GM23338 (cell line): ENCODE results near the gene RNF135. TPM values are rescaled to one million over a fixed set of nuclear protein-coding genes. Genes with fewer than 3 reads are reported as not detected.

Experiments
- ATAC-seq: fragments of 200-7000 bp; cut with Tn5 transposase; 3 replicates; pipeline ENCODE4 v1.9.1; 2020
- DNase-seq: peaks from one replicate; pipeline ENCODE4 v3.0.0-alpha.2; 2015; ENCODE audit warnings: low spot score
- H2AFZ ChIP-seq: fragments of 200-600 bp; sonication (generic); 2 replicates; pipeline ENCODE4 v1.8.0; 2016; ENCODE audit warnings: antibody characterized with exemption, mild to moderate bottlenecking, moderate library complexity
- H3F3A ChIP-seq: fragments of 200-600 bp; sonication (generic); replicated peaks from 2 replicates; pipeline ENCODE4 v1.8.0; 2017; ENCODE audit warnings: antibody characterized with exemption, mixed run types, low read depth
- H3K27ac ChIP-seq: fragments of 200-600 bp; sonication (generic); 2 replicates; pipeline ENCODE4 v1.6.1; 2016; ENCODE audit warnings: low read depth
- H3K27me3 ChIP-seq: fragments of 200-600 bp; sonication (generic); 2 replicates; pipeline ENCODE4 v1.8.0; 2016; ENCODE audit warnings: mild to moderate bottlenecking, mixed run types, moderate library complexity; ENCODE audit not compliant: insufficient read depth
- H3K36me3 ChIP-seq: fragments of 200-600 bp; sonication (generic); 2 replicates; pipeline ENCODE4 v1.8.0; 2016; ENCODE audit warnings: mild to moderate bottlenecking; ENCODE audit not compliant: insufficient read depth
- H3K4me1 ChIP-seq: fragments of 200-600 bp; sonication (generic); 2 replicates; pipeline ENCODE4 v1.8.0; 2016; ENCODE audit warnings: mild to moderate bottlenecking, moderate library complexity; ENCODE audit not compliant: insufficient read depth
- H3K4me2 ChIP-seq: fragments of 200-600 bp; sonication (generic); 2 replicates; pipeline ENCODE4 v1.7.1; 2017; ENCODE audit warnings: mixed run types
- H3K4me3 ChIP-seq: fragments of 200-600 bp; sonication (generic); 2 replicates; pipeline ENCODE4 v1.6.1; 2016; ENCODE audit warnings: mixed run types
- H3K79me2 ChIP-seq: fragments of 200-600 bp; sonication (generic); replicated peaks from 2 replicates; pipeline ENCODE4 v1.8.0; 2017; ENCODE audit warnings: mild to moderate bottlenecking; ENCODE audit not compliant: insufficient read depth
- H3K9me2 ChIP-seq: fragments of 200-600 bp; sonication (generic); 2 replicates; pipeline ENCODE4 v1.8.0; 2017; ENCODE audit not compliant: insufficient read depth
- H4K20me1 ChIP-seq: fragments of 200-600 bp; sonication (generic); replicated peaks from 2 replicates; pipeline ENCODE4 v1.8.0; 2017; ENCODE audit warnings: mild to moderate bottlenecking; ENCODE audit not compliant: insufficient read depth
- H3K27ac Mint-ChIP-seq: 2 replicates; pipeline ENCODE4 v1.8.0; 2020; ENCODE audit warnings: inconsistent platforms, mild to moderate bottlenecking, moderate library complexity, mixed read lengths
- H3K27me3 Mint-ChIP-seq: 3 replicates; pipeline ENCODE4 v1.8.0; 2022; ENCODE audit warnings: low read depth, mild to moderate bottlenecking, moderate library complexity, mixed read lengths, inconsistent platforms; ENCODE audit not compliant: insufficient read depth, poor library complexity
- H3K36me3 Mint-ChIP-seq: 3 replicates; pipeline ENCODE4 v1.8.0; 2021; ENCODE audit warnings: low read depth, mild to moderate bottlenecking, inconsistent platforms, moderate library complexity, mixed read lengths
- H3K4me1 Mint-ChIP-seq: 3 replicates; pipeline ENCODE4 v1.8.0; 2020; ENCODE audit warnings: mild to moderate bottlenecking, inconsistent platforms, mixed read lengths
- H3K4me3 Mint-ChIP-seq: 3 replicates; pipeline ENCODE4 v1.8.0; 2021; ENCODE audit warnings: moderate library complexity, mild to moderate bottlenecking, inconsistent platforms, mixed read lengths
- H3K9me3 Mint-ChIP-seq: 3 replicates; pipeline ENCODE4 v1.8.0; 2020; ENCODE audit warnings: moderate library complexity, mild to moderate bottlenecking, inconsistent platforms, mixed read lengths
- CREB1 ChIP-seq: fragments of 250-450 bp; sonication (Bioruptor Pico); IDR thresholded peaks from 2 replicates; pipeline ENCODE4 v1.5.0; 2020; ENCODE audit warnings: low read depth, mild to moderate bottlenecking, moderate library complexity
- EZH2phosphoT487 ChIP-seq: fragments of 200-600 bp; sonication (generic); IDR thresholded peaks from one replicate; pipeline ENCODE4 v1.8.1; 2018; ENCODE audit warnings: antibody characterized with exemption; ENCODE audit not compliant: unreplicated experiment
- JUNB ChIP-seq: IDR thresholded peaks from one replicate; pipeline ENCODE4 v1.6.1; 2016; ENCODE audit warnings: antibody characterized with exemption; ENCODE audit not compliant: unreplicated experiment
- NANOG ChIP-seq: IDR thresholded peaks from 2 replicates; pipeline ENCODE4 v1.6.1; 2016; ENCODE audit warnings: antibody characterized with exemption, borderline replicate concordance
- POLR2AphosphoS5 ChIP-seq: IDR thresholded peaks from 2 replicates; pipeline ENCODE4 v1.6.1; 2016; ENCODE audit warnings: antibody characterized with exemption, low read depth
- ZNF114 ChIP-seq: fragments of 250-450 bp; sonication (Bioruptor Pico); IDR thresholded peaks from 2 replicates; pipeline ENCODE4 v1.5.0; 2020; ENCODE audit warnings: mild to moderate bottlenecking, moderate library complexity
- ZNF331 ChIP-seq: fragments of 250-450 bp; sonication (Bioruptor Pico); IDR thresholded peaks from 2 replicates; pipeline ENCODE4 v1.5.0; 2020; ENCODE audit warnings: low read depth, mild to moderate bottlenecking, moderate library complexity
- polyA plus RNA-seq: library from polyadenylated mRNA; unstranded; fragments of >200 nt; fragmentation: Nextera tagmentation; extraction: Ambion mirVana; gene quantifications from 2 replicates; pipeline ENCODE4 v1.2.1, GENCODE V29; 2016
- total RNA-seq: library from RNA; depleted of rRNA; stranded (reverse); fragments of >200 nt; shearing (Covaris generic); gene quantifications from 2 replicates; pipeline ENCODE4 v1.2.3, GENCODE V29; 2014
- TF ChIP-seq, protein P1 (sequence below), 2 experiments: fragments of 200-600 bp in 1 of 2; sonication (generic) in 1 of 2; conservative IDR thresholded peaks; 2 replicates each; pipeline versions ENCODE4 v1.5.1 to v1.6.1; 2016 to 2017; ENCODE audit warnings: antibody characterized with exemption in 2 of 2, low read depth in 2 of 2, mild to moderate bottlenecking in 2 of 2, moderate library complexity in 1 of 2
- TF ChIP-seq, protein P2 (sequence below): IDR thresholded peaks from 2 replicates; pipeline ENCODE4 v1.6.1; 2016; ENCODE audit warnings: antibody characterized with exemption
- TF ChIP-seq, protein P3 (sequence below): IDR thresholded peaks from one replicate; pipeline ENCODE4 v1.6.1; 2018; ENCODE audit warnings: antibody characterized with exemption; ENCODE audit not compliant: unreplicated experiment

Gene RNF135
- total and polyA plus RNA-seq, 2 experiments from 2014 or later, result 9.4 to 9.8 TPM

DNA sequence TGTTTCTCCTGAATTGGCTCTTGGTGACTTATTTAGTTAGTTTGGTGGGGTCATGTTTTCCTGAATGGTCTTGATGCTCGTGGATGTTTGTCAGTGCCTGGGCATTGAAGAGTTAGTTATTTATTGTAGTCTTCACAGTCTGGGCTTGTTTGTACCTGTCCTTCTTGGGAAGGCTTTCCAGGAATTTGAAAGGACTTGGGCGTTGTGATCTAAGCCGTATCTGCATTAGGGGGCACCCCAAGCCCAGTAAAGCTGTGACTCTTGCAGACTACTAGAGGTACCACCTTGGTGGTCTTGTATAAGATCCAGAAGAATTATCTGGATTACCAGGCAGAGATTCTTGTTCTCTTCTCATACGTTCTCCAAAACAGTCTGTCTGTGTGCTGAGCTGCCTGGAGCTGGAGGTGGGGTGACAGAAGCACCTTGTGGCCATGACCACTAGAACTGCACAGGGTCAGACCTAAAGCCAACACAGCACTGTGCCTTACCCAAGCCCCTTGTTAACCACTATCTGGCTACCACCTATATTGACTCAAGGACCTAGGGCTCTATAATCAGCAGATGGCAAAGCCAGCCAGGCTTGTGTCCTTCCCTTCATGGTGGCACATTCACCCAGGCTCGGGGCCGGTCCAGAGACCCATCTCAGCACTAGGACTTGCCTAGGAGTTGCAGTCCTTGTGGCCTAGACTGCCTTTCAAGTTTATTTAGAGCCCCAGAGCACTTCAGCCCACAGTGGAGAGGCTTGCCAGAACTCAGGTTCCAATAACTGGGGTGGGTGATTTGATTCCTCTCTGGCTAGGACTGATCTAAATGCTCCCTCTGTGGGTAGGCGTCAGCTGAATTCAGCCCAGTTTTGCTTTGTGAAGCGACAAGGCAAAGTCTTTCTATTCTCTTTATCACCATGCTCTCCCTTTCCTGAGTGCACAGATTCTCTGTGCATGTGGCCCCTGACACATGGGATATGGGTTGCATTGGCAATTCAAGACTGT, 11.0 kb downstream of the RNF135 start:
- no peak overlapping the region for H3K27ac Mint-ChIP-seq
- TF ChIP-seq, protein P1, sequence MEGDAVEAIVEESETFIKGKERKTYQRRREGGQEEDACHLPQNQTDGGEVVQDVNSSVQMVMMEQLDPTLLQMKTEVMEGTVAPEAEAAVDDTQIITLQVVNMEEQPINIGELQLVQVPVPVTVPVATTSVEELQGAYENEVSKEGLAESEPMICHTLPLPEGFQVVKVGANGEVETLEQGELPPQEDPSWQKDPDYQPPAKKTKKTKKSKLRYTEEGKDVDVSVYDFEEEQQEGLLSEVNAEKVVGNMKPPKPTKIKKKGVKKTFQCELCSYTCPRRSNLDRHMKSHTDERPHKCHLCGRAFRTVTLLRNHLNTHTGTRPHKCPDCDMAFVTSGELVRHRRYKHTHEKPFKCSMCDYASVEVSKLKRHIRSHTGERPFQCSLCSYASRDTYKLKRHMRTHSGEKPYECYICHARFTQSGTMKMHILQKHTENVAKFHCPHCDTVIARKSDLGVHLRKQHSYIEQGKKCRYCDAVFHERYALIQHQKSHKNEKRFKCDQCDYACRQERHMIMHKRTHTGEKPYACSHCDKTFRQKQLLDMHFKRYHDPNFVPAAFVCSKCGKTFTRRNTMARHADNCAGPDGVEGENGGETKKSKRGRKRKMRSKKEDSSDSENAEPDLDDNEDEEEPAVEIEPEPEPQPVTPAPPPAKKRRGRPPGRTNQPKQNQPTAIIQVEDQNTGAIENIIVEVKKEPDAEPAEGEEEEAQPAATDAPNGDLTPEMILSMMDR (conservative IDR thresholded peaks at IDR 0.05; ENCODE audit: low read depth in 2 of 2), result peak in 1 of 2 experiments; percentile 32; a peak in 2 of 4 replicates
- TF ChIP-seq, protein P2, sequence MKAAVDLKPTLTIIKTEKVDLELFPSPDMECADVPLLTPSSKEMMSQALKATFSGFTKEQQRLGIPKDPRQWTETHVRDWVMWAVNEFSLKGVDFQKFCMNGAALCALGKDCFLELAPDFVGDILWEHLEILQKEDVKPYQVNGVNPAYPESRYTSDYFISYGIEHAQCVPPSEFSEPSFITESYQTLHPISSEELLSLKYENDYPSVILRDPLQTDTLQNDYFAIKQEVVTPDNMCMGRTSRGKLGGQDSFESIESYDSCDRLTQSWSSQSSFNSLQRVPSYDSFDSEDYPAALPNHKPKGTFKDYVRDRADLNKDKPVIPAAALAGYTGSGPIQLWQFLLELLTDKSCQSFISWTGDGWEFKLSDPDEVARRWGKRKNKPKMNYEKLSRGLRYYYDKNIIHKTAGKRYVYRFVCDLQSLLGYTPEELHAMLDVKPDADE, result no peak
- TF ChIP-seq NANOG, result no peak
- H3K27me3 Mint-ChIP-seq, result no peaks in the 10 kb centered on the region
- Histone ChIP-seq H3K4me1 (no peaks in the 10 kb centered on the region), H3K27ac (no peak overlapping the region), H2AFZ (no peak overlapping the region), H4K20me1 (no peaks in the 10 kb centered on the region), H3K9me2 (no peaks in the 10 kb centered on the region), H3K4me2 (no peak overlapping the region), H3K27me3 (no peaks in the 10 kb centered on the region), H3F3A (no peaks in the 10 kb centered on the region), H3K4me3 (no peak overlapping the region), H3K79me2 (no peaks in the 10 kb centered on the region), H3K36me3 (no peaks in the 10 kb centered on the region)
- H3K4me1 Mint-ChIP-seq, result no peaks in the 10 kb centered on the region
- H3K4me3 Mint-ChIP-seq, result no peak overlapping the region
- H3K9me3 Mint-ChIP-seq, result peaks cover 10% of the 10 kb centered on the region
- DNase-seq (no peak), ATAC-seq (no peak)
- H3K36me3 Mint-ChIP-seq, result peaks cover 6% of the 10 kb centered on the region

DNA sequence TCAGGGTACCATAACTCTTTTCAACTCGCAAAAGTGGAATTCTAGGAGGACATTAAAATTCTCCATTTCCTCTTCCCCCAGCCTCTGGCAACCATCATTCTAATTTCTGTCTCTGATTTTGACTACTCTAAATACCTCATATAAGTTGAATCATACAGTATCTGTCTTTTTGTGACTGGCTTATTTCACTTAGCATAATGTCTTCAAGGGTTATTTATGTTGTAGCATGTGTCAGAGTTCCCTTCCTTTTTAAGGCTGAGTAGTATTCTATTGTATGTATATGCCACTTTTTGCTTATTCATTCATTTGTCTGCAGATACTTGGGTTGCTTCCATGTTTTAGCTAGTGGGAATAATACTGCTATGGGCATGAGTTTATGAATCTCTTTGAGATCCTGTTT, 12.0 kb downstream of the RNF135 start:
- Mint-ChIP-seq H3K36me3 (peaks cover 6% of the 10 kb centered on the region), H3K4me1 (no peaks in the 10 kb centered on the region), H3K27ac (no peak overlapping the region), H3K27me3 (peaks cover under 1% of the 10 kb centered on the region), H3K4me3 (no peak overlapping the region), H3K9me3 (peaks cover 10% of the 10 kb centered on the region)
- DNase-seq (no peak), ATAC-seq (no peak)
- Histone ChIP-seq H3K9me2 (no peaks in the 10 kb centered on the region), H4K20me1 (no peaks in the 10 kb centered on the region), H3F3A (no peaks in the 10 kb centered on the region), H3K79me2 (no peaks in the 10 kb centered on the region), H3K27me3 (no peaks in the 10 kb centered on the region), H3K36me3 (no peaks in the 10 kb centered on the region), H3K27ac (no peak overlapping the region), H3K4me1 (no peaks in the 10 kb centered on the region), H3K4me2 (no peak overlapping the region), H3K4me3 (no peak overlapping the region), H2AFZ (no peak overlapping the region)
- TF ChIP-seq, protein P3, sequence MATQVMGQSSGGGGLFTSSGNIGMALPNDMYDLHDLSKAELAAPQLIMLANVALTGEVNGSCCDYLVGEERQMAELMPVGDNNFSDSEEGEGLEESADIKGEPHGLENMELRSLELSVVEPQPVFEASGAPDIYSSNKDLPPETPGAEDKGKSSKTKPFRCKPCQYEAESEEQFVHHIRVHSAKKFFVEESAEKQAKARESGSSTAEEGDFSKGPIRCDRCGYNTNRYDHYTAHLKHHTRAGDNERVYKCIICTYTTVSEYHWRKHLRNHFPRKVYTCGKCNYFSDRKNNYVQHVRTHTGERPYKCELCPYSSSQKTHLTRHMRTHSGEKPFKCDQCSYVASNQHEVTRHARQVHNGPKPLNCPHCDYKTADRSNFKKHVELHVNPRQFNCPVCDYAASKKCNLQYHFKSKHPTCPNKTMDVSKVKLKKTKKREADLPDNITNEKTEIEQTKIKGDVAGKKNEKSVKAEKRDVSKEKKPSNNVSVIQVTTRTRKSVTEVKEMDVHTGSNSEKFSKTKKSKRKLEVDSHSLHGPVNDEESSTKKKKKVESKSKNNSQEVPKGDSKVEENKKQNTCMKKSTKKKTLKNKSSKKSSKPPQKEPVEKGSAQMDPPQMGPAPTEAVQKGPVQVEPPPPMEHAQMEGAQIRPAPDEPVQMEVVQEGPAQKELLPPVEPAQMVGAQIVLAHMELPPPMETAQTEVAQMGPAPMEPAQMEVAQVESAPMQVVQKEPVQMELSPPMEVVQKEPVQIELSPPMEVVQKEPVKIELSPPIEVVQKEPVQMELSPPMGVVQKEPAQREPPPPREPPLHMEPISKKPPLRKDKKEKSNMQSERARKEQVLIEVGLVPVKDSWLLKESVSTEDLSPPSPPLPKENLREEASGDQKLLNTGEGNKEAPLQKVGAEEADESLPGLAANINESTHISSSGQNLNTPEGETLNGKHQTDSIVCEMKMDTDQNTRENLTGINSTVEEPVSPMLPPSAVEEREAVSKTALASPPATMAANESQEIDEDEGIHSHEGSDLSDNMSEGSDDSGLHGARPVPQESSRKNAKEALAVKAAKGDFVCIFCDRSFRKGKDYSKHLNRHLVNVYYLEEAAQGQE, result no peak
- TF ChIP-seq ZNF114 (CRISPR knock-in tag), result no peak
- TF ChIP-seq, protein P2, result no peak
- TF ChIP-seq ZNF331, result no peak
- TF ChIP-seq JUNB, result no peak
- TF ChIP-seq, protein P1 (conservative IDR thresholded peaks at IDR 0.05; ENCODE audit: low read depth in 2 of 2), result no peak
- TF ChIP-seq EZH2phosphoT487, result no peak
- TF ChIP-seq POLR2AphosphoS5, result no peak
- no peak for TF ChIP-seq CREB1 (CRISPR knock-in tag)
